GM18907 (cell line): ENCODE results near the gene GDF10.

Source experiments
- ATAC-seq: cut with Tn5 transposase; IDR thresholded peaks from one replicate; pipeline ENCODE4 v1.9.1; 2021; ENCODE audit warnings: mild to moderate bottlenecking, moderate library complexity; ENCODE audit not compliant: unreplicated experiment

Gene GDF10

DNA sequence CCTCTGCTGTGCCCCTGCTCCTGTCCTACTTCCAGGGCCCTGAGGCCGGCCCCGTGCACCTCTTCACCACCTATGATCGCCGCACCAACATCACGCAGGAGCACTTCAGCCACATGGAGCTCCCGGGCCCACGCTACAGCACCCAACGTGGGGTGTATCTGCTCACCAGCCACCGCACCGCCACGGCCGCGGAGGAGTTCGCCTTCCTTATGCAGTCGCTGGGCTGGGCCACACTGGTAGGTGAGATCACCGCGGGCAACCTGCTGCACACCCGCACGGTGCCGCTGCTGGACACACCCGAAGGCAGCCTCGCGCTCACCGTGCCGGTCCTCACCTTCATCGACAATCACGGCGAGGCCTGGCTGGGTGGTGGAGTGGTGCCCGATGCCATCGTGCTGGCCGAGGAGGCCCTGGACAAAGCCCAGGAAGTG, 50.0 kb downstream of the GDF10 start:
- ATAC-seq = no peak

DNA sequence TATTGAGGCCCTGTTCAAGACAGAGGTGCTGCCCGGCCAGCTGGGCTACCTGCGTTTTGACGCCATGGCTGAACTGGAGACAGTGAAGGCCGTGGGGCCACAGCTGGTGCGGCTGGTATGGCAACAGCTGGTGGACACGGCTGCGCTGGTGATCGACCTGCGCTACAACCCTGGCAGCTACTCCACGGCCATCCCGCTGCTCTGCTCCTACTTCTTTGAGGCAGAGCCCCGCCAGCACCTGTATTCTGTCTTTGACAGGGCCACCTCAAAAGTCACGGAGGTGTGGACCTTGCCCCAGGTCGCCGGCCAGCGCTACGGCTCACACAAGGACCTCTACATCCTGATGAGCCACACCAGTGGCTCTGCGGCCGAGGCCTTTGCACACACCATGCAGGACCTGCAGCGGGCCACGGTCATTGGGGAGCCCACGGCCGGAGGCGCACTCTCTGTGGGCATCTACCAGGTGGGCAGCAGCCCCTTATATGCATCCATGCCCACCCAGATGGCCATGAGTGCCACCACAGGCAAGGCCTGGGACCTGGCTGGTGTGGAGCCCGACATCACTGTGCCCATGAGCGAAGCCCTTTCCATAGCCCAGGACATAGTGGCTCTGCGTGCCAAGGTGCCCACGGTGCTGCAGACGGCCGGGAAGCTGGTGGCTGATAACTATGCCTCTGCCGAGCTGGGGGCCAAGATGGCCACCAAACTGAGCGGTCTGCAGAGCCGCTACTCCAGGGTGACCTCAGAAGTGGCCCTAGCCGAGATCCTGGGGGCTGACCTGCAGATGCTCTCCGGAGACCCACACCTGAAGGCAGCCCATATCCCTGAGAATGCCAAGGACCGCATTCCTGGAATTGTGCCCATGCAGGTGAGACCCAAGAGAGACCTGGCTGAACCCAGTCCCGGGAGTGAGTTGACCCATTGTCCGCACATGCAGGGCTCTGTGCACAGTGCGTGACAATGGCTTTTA, 51.0 kb downstream of the GDF10 start:
- ATAC-seq = no peak

GRCh38 chr10:47351899-47352815, 52.2 kb downstream of the GDF10 start:
- no peak for ATAC-seq

- no peak for ATAC-seq
Measured at GRCh38 chr10:47353351-47353750, 53.4 kb downstream of the GDF10 start.

- no peak for ATAC-seq
Measured at GRCh38 chr10:47354165-47354564, 54.2 kb downstream of the GDF10 start.

GRCh38 chr10:47354900-47355299, 54.9 kb downstream of the GDF10 start:
- no peak for ATAC-seq

GRCh38 chr10:47356708-47357107, 56.7 kb downstream of the GDF10 start:
- ATAC-seq = no peak

- ATAC-seq = no peak
Measured at GRCh38 chr10:47357131-47357582, 57.2 kb downstream of the GDF10 start.

GRCh38 chr10:47357911-47358310, 57.9 kb downstream of the GDF10 start:
- ATAC-seq = no peak

GRCh38 chr10:47358457-47358856, 58.5 kb downstream of the GDF10 start:
- no peak for ATAC-seq

DNA sequence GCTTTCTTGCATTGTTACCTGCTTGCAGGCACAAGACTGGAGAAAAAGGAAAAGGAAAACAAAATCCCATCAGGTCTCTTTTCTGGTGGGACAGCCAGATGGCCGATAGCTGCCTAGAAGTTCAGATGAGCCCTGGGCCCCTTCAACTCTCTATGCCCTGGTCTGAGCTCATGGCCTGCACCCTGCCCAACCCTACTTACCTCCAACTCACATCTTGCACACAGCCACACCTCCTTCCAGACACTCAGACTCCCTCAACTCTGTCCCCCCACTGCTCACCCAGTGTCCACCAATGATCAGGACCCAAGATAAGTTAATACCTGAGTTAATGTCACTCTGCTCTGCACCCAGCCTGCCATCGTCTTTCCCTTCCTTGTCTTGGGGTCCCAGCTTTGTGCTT, 59.1 kb downstream of the GDF10 start:
- no peak for ATAC-seq

- no peak for ATAC-seq
Measured at GRCh38 chr10:47359626-47360418, 59.8 kb downstream of the GDF10 start.

- ATAC-seq = no peak
Measured at GRCh38 chr10:47360419-47361040, 60.5 kb downstream of the GDF10 start.

DNA sequence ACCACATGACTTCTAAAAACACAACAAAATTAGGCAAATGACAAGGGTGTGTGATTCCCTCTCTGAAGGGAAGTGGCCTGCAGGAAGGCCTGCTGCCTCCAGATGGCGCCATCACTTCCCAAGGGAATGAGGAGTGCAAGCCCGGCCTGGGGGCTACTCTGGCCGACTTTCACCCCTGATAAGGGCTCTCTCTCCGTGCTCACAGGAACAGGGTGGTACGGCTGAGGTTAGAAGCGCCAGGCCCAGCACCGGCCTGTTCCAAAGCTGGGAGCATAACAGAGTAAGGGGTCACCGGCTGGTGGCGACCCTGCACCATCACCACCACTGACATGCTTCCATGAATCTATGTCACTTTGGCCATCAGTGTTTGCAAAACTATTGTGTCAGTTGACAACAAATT, 61.3 kb downstream of the GDF10 start:
- no peak for ATAC-seq

- no peak for ATAC-seq
Measured at GRCh38 chr10:47362199-47362598, 62.2 kb downstream of the GDF10 start.
